ENCODE data around the gene MYH15.

Gene MYH15

DNA sequence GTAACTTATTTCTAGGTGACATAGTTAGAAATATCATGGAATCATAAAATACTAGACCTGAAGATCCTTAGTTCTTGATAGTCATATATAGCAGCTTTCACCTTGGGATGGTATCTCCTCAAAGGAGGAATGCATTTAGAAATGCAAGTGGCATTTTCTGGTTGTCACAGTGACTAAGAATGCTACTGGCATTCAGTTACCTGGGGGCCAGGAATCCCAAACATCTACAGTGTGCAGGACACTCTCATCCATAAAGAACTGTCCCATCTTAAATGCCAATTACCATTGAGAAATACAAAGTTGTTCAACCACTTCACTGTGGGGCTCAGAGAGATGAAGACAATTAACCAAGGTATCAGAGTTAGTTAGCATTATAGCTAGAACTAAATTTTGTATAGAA is 36.7 kb downstream of the MYH15 start:
- H3K4me1 Mint-ChIP-seq = peaks cover 4 to 9% of the 10 kb centered on the region in 2 donors
- no peak overlapping the region for H3K27ac Mint-ChIP-seq
- DNase-seq (no peak), ATAC-seq (replicated peaks) (no peak)
- H3K9me3 Mint-ChIP-seq = no peaks in the 10 kb centered on the region
- no peaks in the 10 kb centered on the region for H3K36me3 Mint-ChIP-seq
- H3K27me3 Mint-ChIP-seq = no peaks in the 10 kb centered on the region
- no peak overlapping the region for H3K4me3 Mint-ChIP-seq

DNA sequence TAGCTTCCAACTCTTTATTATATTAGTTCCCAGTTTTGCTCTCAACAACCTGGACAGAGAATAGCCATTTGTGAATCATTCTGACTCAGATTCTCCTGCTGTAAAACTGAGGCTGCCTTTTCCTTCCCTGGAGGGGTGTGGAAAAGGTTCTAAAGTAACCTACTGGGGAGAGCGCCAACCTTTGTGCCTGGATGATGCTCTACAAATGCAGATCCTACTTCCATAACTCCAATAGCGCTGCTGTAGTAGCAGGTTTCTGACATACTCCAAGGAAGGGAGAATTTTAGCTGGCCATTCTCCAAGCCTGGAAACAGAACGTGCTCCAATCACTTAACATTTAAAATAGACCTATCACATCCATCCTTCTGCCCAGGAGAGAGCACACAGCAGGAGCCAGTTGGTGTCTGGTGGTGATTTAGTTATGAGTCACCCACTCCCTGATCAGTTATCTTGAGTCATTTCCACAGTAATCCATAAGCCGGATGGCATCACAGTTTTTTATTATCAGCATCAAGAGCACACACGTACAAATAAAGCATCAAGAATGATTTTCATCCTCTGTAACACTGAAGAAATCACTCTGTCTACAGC is 38.3 kb downstream of the MYH15 start:
- H3K36me3 Mint-ChIP-seq = no peaks in the 10 kb centered on the region
- DNase-seq (no peak), ATAC-seq (replicated peaks) (peak in 1 of 2 donors; percentile 27)
- H3K4me1 Mint-ChIP-seq = peaks cover 2 to 5% of the 10 kb centered on the region in 2 donors
- H3K27ac Mint-ChIP-seq = no peak overlapping the region
- H3K9me3 Mint-ChIP-seq = no peaks in the 10 kb centered on the region
- no peak overlapping the region for H3K4me3 Mint-ChIP-seq
- no peaks in the 10 kb centered on the region for H3K27me3 Mint-ChIP-seq

DNA sequence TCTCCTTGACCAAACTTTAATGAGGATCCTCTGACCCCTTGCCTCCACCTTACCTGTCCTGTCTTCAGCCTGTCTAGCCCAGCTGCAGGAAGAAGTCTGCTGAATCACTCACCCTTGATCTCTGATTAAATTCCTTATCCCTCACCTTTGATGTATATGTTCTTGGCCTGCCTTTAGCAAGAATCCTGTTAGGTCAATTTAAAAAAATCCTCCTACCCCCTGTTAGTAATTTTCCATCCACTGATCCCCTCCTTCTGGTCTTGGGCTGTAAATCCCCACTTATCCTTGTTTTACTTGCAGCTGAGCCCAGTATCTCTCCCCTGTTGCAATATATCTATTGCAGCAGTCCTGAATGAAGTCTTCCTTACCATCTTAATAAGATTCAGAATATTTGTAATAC is 39.0 kb downstream of the MYH15 start:
- peaks cover 0 to 2% of the 10 kb centered on the region in 2 donors for H3K36me3 Mint-ChIP-seq
- H3K4me1 Mint-ChIP-seq = peaks cover 2 to 5% of the 10 kb centered on the region in 2 donors
- H3K27ac Mint-ChIP-seq = no peak overlapping the region
- ATAC-seq (replicated peaks) = no peak
- DNase-seq = no peak
- no peaks in the 10 kb centered on the region for H3K27me3 Mint-ChIP-seq
- H3K4me3 Mint-ChIP-seq = no peak overlapping the region
- H3K9me3 Mint-ChIP-seq = no peaks in the 10 kb centered on the region

DNA sequence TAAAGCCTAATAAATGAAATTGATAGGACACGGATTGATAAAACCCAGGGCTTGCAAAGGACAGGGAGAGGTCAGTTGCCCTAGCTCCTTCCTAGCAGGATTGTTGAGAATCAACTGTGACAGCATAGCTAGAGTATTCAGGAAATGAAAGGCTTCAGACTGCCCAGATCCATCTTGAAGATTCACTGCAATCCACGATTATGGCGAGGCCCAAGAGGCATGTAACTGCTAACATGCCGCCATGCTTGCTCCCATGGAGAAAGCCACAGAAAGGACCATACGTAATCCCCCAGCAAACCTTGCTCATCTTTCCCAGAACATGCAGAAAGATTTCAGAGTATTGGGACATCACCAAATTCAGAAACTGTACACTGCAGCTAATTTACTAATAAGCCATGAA is 41.3 kb downstream of the MYH15 start:
- Mint-ChIP-seq H3K4me1 (peaks cover 0 to 5% of the 10 kb centered on the region in 2 donors), H3K27me3 (no peaks in the 10 kb centered on the region), H3K36me3 (peaks cover 0 to 2% of the 10 kb centered on the region in 2 donors), H3K27ac (no peak overlapping the region), H3K9me3 (no peaks in the 10 kb centered on the region), H3K4me3 (no peak overlapping the region)
- ATAC-seq (replicated peaks) (no peak), DNase-seq (no peak)

DNA sequence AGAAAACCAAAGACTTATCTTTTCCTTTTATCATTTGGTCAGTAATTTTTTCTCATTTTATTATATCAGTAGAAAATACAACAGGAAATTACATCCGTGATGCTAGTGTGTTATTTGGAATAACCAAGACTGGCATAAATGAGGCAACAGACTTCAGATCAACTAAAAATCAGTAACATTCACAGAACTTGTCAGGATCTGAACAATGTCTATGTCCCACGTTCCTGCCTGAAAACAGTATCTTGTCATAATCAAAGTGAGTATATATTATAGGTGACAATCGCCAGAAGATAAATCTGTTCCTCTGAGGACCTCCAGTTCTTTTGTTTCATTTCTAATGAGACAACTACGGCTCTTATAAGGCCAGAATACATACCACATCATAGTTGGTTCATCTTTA is 41.8 kb downstream of the MYH15 start:
- H3K9me3 Mint-ChIP-seq = no peaks in the 10 kb centered on the region

DNA sequence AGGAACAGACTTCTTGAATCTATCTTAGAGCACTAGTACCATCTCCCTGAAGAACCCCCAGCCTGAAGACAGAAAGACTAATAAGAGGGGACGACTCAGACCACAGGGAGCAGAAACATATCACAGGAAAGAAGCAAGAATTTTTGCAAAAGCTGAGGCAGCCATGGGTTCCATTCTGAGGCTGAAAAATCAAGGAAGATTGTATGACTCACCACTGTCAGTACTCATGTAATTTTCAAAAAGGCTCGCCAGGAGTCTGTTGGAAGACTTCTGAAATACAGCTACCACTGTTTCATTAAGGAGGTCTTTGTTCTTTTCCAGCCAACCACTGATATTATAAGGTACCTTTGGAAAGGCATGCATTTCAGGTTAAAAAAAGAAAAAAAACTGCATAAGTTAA is 47.5 kb downstream of the MYH15 start:
- no peak for DNase-seq
- Mint-ChIP-seq H3K27ac (no peak overlapping the region), H3K36me3 (peaks cover 0 to 2% of the 10 kb centered on the region in 2 donors), H3K4me3 (no peak overlapping the region), H3K4me1 (peaks cover 8% of the 10 kb centered on the region in 2 donors), H3K27me3 (peaks cover 0 to 7% of the 10 kb centered on the region in 2 donors), H3K9me3 (no peaks in the 10 kb centered on the region)
- ATAC-seq (replicated peaks) = no peak

More for the DNA sequence above, 41.8 kb downstream of the MYH15 start:
- ATAC-seq (replicated peaks) = no peak
- no peak overlapping the region for H3K27ac Mint-ChIP-seq
- DNase-seq = no peak
- H3K36me3 Mint-ChIP-seq = peaks cover 0 to 2% of the 10 kb centered on the region in 2 donors
- no peak overlapping the region for H3K4me3 Mint-ChIP-seq
- peaks cover 0 to 5% of the 10 kb centered on the region in 2 donors for H3K4me1 Mint-ChIP-seq
- H3K27me3 Mint-ChIP-seq = no peaks in the 10 kb centered on the region

DNA sequence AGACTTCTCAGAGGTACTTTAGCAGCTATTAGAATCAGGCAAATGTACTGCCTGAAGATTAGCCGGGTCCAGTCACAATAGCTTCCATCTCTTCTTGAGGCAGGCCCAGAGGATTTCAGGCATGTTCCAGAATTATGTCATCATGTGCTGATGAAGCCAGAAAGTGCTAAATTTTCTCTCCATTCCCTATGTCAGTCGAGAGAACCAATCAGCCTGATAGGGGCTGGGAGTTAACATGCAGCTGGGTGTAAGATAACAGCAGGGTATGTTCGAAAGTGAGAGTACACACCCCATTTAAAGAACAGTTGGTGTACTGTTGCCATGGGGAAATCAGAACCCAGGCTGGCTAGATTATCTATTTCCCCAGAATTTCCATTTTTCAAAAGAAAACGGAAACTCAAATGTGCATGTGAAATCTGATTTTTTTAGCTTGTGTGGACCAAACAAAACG is 48.7 kb downstream of the MYH15 start:
- peaks cover 0 to 2% of the 10 kb centered on the region in 2 donors for H3K36me3 Mint-ChIP-seq
- H3K4me3 Mint-ChIP-seq = peak overlapping the region in 1 of 2 donors; percentile 41
- ATAC-seq (replicated peaks) = peak; percentile 97 to 98
- H3K27ac Mint-ChIP-seq = peak overlapping the region; percentile 69
- peaks cover 0 to 7% of the 10 kb centered on the region in 2 donors for H3K27me3 Mint-ChIP-seq
- H3K9me3 Mint-ChIP-seq = no peaks in the 10 kb centered on the region
- DNase-seq = no peak
- peaks cover 8% of the 10 kb centered on the region in 2 donors for H3K4me1 Mint-ChIP-seq

DNA sequence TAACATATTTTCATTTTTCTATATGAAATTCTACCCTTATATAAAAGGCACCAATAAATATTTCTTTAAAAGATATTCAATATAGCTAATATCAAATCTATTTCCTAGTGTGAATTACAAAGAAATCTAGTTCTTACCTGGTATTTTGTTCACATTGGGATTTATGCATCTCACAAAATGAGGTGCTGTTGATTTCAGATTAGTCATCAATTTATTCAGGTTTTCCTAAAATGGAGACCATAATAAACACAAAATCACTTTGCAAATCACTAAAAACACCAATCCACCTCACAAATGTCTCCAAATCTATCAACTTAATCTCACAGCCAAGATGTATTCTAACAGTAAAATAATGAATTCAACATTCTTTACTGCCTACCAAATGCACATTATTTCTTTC is 51.2 kb downstream of the MYH15 start:
- Mint-ChIP-seq H3K9me3 (peaks cover 0 to 2% of the 10 kb centered on the region in 2 donors), H3K4me3 (no peak overlapping the region), H3K27me3 (peaks cover 0 to 7% of the 10 kb centered on the region in 2 donors), H3K27ac (no peak overlapping the region), H3K4me1 (peaks cover 8% of the 10 kb centered on the region in 2 donors), H3K36me3 (no peaks in the 10 kb centered on the region)
- ATAC-seq (replicated peaks) (no peak), DNase-seq (no peak)

DNA sequence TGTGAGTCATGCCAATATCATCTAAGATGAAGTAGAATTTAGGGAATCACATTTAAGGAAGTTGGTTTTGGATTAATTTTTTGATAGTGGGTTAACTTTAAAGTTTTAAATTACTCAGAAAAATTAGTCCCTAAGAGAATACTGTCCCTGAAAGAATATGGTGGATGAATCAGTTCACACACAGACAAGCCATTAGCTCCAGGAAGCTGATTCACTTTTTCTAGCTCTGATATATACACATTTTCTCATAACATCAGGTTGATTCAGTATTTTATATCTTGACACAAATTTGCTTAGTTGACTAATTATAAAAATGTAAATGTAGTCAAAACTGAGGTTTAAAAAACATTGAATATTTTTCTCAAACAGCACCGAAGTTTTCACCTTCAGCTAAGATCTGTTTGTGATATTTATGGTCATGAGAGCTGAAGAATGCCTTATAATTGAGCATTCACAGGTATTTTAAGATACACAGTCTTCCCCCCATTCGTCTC is 55.1 kb downstream of the MYH15 start:
- Mint-ChIP-seq H3K27ac (no peak overlapping the region), H3K9me3 (peaks cover 3% of the 10 kb centered on the region in 2 donors), H3K27me3 (peaks cover 0 to 7% of the 10 kb centered on the region in 2 donors), H3K36me3 (peaks cover 0 to 1% of the 10 kb centered on the region in 2 donors), H3K4me3 (no peak overlapping the region), H3K4me1 (peaks cover 1 to 4% of the 10 kb centered on the region in 2 donors)
- no peak for ATAC-seq (replicated peaks)
- no peak for DNase-seq

DNA sequence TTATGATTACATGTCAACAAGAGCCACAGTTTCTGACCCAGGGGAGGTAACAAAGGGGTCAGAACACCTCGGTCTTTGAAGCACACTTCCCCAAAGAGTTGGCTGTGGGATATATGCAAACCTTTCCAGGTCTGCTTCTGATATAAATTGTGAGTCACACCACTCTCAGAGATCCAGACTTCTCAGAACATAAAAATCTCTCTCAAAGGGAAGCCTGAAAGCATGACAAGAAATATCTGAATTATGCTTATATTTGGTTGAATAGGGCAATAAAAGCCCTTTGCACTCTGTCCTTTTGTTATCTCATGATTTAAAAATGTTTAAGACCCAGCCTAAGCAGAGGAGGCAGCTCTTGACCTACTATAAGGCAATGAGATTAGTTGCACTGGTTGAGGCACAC is 56.8 kb downstream of the MYH15 start:
- Mint-ChIP-seq H3K4me1 (peaks cover 6 to 16% of the 10 kb centered on the region in 2 donors), H3K27me3 (no peaks in the 10 kb centered on the region)

DNA sequence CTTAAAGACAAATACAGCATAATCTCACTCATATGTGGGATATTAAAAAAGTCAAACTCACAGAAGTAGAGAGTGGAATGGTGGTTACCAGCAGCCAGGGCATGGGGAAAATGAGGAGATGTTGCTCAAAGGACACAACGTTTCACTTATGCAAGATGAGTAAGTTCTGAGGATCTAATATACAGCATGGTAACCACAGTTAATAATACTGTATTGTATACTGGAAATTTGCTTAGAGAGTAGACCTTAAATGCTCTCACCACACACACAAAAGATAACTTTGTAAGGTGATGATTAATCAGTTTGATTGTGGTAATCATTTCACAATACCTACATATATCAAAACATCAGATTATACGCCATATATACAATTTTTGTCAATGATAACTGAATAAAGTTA is 60.0 kb downstream of the MYH15 start:
- Mint-ChIP-seq H3K4me1 (peaks cover 8 to 31% of the 10 kb centered on the region in 2 donors), H3K27ac (no peak overlapping the region), H3K27me3 (no peaks in the 10 kb centered on the region), H3K9me3 (peaks cover 16 to 19% of the 10 kb centered on the region in 2 donors), H3K4me3 (no peak overlapping the region), H3K36me3 (peaks cover 8 to 22% of the 10 kb centered on the region in 2 donors)
- ATAC-seq (replicated peaks) (no peak), DNase-seq (no peak)

More for the DNA sequence above, 56.8 kb downstream of the MYH15 start:
- Mint-ChIP-seq H3K9me3 (peaks cover 4 to 8% of the 10 kb centered on the region in 2 donors), H3K4me3 (no peak overlapping the region), H3K36me3 (peaks cover 1 to 4% of the 10 kb centered on the region in 2 donors), H3K27ac (no peak overlapping the region)
- DNase-seq (no peak), ATAC-seq (replicated peaks) (no peak)

DNA sequence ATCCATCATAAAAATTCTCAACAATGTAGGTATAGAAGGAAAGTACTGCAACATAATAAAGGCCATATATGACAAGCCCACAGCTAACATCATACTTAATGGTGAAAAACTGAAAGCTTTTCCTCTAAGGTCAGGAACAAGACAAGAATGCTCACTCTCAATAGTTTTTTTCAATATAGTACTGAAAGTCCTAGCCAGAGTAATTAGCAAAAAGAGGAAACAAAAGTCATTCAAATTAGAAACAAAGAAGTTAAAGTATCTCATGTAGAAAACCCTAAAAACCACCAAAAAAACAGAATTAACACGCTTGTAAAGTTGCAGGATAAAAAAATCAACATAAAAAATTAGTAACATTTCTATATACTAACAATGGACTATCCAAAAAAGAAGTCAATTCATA is 61.8 kb downstream of the MYH15 start:
- DNase-seq (no peak), ATAC-seq (replicated peaks) (peak; percentile 96 to 97)
- Mint-ChIP-seq H3K9me3 (peaks cover 16 to 17% of the 10 kb centered on the region in 2 donors), H3K36me3 (peaks cover 8 to 25% of the 10 kb centered on the region in 2 donors), H3K27me3 (no peaks in the 10 kb centered on the region), H3K4me3 (peak overlapping the region in 1 of 2 donors; percentile 1), H3K27ac (no peak overlapping the region), H3K4me1 (peaks cover 8 to 31% of the 10 kb centered on the region in 2 donors)

DNA sequence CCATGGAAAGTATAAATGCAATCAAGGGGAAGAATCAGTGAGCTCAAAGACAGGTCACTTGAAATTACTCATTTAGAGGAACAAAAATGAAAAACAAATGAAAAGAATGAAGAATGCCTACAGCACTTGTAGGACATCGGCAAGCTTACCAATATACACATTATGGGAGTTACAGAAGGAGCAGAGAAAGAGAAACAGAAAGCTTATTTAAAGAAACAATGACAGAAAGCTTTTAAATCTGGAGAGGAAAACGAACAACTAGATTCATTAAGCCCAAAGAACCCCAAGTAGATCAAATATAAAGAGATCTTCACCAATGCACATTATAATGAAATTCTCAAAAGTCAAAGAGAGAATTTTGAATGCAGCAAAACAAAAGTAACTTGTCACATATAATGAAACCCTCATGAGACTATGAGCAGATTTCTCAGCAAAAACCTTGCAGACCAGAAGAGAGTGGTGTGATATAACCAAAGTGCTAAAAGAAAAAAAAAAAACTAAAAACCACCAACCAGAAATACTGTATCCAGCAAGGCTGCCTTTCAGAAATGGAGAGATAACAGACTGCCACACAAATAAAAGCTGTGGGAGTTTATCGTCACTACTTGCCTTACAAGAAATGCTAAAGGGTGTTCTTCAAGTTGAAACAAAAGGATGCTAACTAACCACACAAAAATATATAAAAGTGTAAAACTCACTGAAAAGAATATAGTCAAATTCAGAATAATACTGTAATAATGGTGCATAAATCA is 63.1 kb downstream of the MYH15 start:
- peak overlapping the region; percentile 16 for H3K27ac Mint-ChIP-seq
- DNase-seq = no peak
- peaks cover 16 to 17% of the 10 kb centered on the region in 2 donors for H3K9me3 Mint-ChIP-seq
- no peaks in the 10 kb centered on the region for H3K27me3 Mint-ChIP-seq
- H3K4me3 Mint-ChIP-seq = no peak overlapping the region
- H3K4me1 Mint-ChIP-seq = peaks cover 8 to 28% of the 10 kb centered on the region in 2 donors
- peaks cover 8 to 25% of the 10 kb centered on the region in 2 donors for H3K36me3 Mint-ChIP-seq
- no peak for ATAC-seq (replicated peaks)

DNA sequence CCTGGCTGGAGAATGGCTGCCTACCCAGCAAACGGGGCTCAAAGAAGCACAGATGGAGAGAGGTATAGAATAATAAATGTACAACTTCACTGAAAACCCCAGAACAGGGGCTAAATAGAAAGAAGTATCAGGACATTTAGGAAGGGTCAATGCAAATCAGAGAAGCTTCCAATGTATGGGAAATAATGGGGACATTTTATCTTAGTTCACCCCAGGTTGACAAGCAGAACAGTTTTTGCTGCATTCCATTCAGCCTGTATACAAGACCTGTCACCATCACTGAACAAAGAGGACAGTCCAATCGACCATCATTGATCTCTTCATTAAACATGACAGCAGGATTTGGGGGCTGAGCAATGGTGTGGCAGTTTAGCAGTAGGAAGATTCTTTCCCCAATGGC is 68.1 kb downstream of the MYH15 start:
- DNase-seq (no peak), ATAC-seq (replicated peaks) (no peak)
- H3K4me3 Mint-ChIP-seq = no peak overlapping the region
- H3K9me3 Mint-ChIP-seq = peaks cover 10% of the 10 kb centered on the region in 2 donors
- H3K36me3 Mint-ChIP-seq = peaks cover 6 to 18% of the 10 kb centered on the region in 2 donors
- H3K27me3 Mint-ChIP-seq = no peaks in the 10 kb centered on the region
- H3K27ac Mint-ChIP-seq = no peak overlapping the region
- H3K4me1 Mint-ChIP-seq = peaks cover 2 to 23% of the 10 kb centered on the region in 2 donors

Data from stimulated activated naive B cell treated with anti-CD40 and anti-IgM and Interleukin-4, amounts not matched to agents 10 μg/mL and 1 μg/mL and 100 μg/mL, for 72 hours (primary cell).